Uterus (tissue), 4 donors: ENCODE results near the gene CDH4. TPM values are rescaled to one million over a fixed set of nuclear protein-coding genes. Genes with fewer than 3 reads are reported as not detected.

Experiments used
- DNase-seq, 2 donors: peaks; one replicate each; pipeline ENCODE4 v3.0.0-alpha.2; 2019 to 2020
- H3K27ac ChIP-seq, 2 donors: fragments of 200-600 bp; sonication (generic); 1 replicate in 1 of 2; 2 replicates in 1 of 2; pipeline ENCODE4 v1.5.1; 2016 to 2018
- H3K27me3 ChIP-seq, 2 donors: fragments of 200-600 bp; sonication (generic); one replicate each; pipeline ENCODE4 v1.5.1; 2018 to 2019; ENCODE audit warnings: control low read depth in 1 of 2
- H3K36me3 ChIP-seq, 2 donors: fragments of 200-600 bp; sonication (generic); one replicate each; pipeline ENCODE4 v1.5.1; 2019; ENCODE audit warnings: control low read depth in 1 of 2
- H3K4me1 ChIP-seq, 2 donors: fragments of 200-600 bp; sonication (generic); one replicate each; pipeline ENCODE4 v1.5.1; 2018 to 2019; ENCODE audit warnings: control low read depth in 1 of 2
- H3K4me3 ChIP-seq, 2 donors: fragments of 200-600 bp; sonication (generic); 1 replicate in 1 of 2; 2 replicates in 1 of 2; pipeline ENCODE4 v1.5.1; 2018 to 2019; ENCODE audit warnings: mild to moderate bottlenecking in 1 of 2
- H3K9me3 ChIP-seq, 2 donors: fragments of 200-600 bp; sonication (generic); one replicate each; pipeline ENCODE4 v1.5.1; 2019; ENCODE audit warnings: control low read depth in 1 of 2
- CTCF ChIP-seq, 4 experiments: fragments of 200-600 bp in 2 of 4; fragments of 450-650 bp in 2 of 4; sonication (generic) in 2 of 4; IDR thresholded peaks; one replicate each; pipeline ENCODE4 v1.5.1; 2016 to 2019; ENCODE audit warnings: antibody characterized with exemption in 4 of 4, mild to moderate bottlenecking in 2 of 4, moderate library complexity in 1 of 4
- POLR2A ChIP-seq, 2 donors: fragments of 450-650 bp; IDR thresholded peaks; one replicate each; pipeline ENCODE4 v1.6.1; 2016; ENCODE audit warnings: antibody characterized with exemption in 2 of 2, mild to moderate bottlenecking in 1 of 2, moderate library complexity in 1 of 2
- intact Hi-C: fragments of 100-400 bp; cut with DNase I; formaldehyde crosslinking; loops from one replicate; pipeline ENCODE4 v1.15.1; 2023; ENCODE audit warnings: low total_unique reads
- total RNA-seq, 4 donors: library from RNA; depleted of rRNA in 3 of 4; stranded (reverse); fragments of >200 nt in 3 of 4; gene quantifications; one replicate each; pipeline versions ENCODE4 v1.1.0 to v1.2.4, GENCODE V29; 2014 to 2023
- donor health status: DM: yes; HTN: yes; CAD: no.

CDH4 gene
- total RNA-seq, 4 donors from 2014 or later = under 0.01 to 0.55 TPM; not detected in 2

GRCh38 chr20:61932711-61933480, 680.8 kb downstream of the CDH4 start:
- no peaks in the 10 kb centered on the region for H3K27me3 ChIP-seq
- no peaks in the 10 kb centered on the region for H3K9me3 ChIP-seq
- H3K27ac ChIP-seq = no peak overlapping the region
- DNase-seq = no peak
- TF ChIP-seq CTCF (IDR thresholded peaks at IDR 0.05) (no peak), POLR2A (IDR thresholded peaks at IDR 0.05) (no peak)
- H3K4me3 ChIP-seq = no peak overlapping the region
- H3K4me1 ChIP-seq = no peaks in the 10 kb centered on the region
- H3K36me3 ChIP-seq = no peaks in the 10 kb centered on the region
- intact Hi-C loops = no loop called here

GRCh38 chr20:61933481-61933950, 681.5 kb downstream of the CDH4 start:
- Histone ChIP-seq H3K4me3 (no peak overlapping the region), H3K9me3 (no peaks in the 10 kb centered on the region), H3K36me3 (no peaks in the 10 kb centered on the region), H3K27me3 (no peaks in the 10 kb centered on the region), H3K4me1 (no peaks in the 10 kb centered on the region), H3K27ac (no peak overlapping the region)
- intact Hi-C loops = no loop called here
- DNase-seq = no peak
- TF ChIP-seq CTCF (IDR thresholded peaks at IDR 0.05) (no peak), POLR2A (IDR thresholded peaks at IDR 0.05) (no peak)

- H3K27ac ChIP-seq = no peak overlapping the region
- no peaks in the 10 kb centered on the region for H3K4me1 ChIP-seq
- no peaks in the 10 kb centered on the region for H3K9me3 ChIP-seq
- DNase-seq = no peak
- intact Hi-C loops = no loop called here
- no peak overlapping the region for H3K4me3 ChIP-seq
- TF ChIP-seq CTCF (IDR thresholded peaks at IDR 0.05) = no peak
- no peak for TF ChIP-seq POLR2A (IDR thresholded peaks at IDR 0.05)
- H3K36me3 ChIP-seq = no peaks in the 10 kb centered on the region
- H3K27me3 ChIP-seq = no peaks in the 10 kb centered on the region
Measured at GRCh38 chr20:61933951-61934715, 682.1 kb downstream of the CDH4 start.

- no peaks in the 10 kb centered on the region for H3K36me3 ChIP-seq
- H3K4me1 ChIP-seq = no peaks in the 10 kb centered on the region
- intact Hi-C loops = no loop called here
- H3K9me3 ChIP-seq = no peaks in the 10 kb centered on the region
- no peak overlapping the region for H3K27ac ChIP-seq
- no peak for DNase-seq
- no peak overlapping the region for H3K4me3 ChIP-seq
- TF ChIP-seq CTCF (IDR thresholded peaks at IDR 0.05) (no peak), POLR2A (IDR thresholded peaks at IDR 0.05) (no peak)
- no peaks in the 10 kb centered on the region for H3K27me3 ChIP-seq
Measured at GRCh38 chr20:61934716-61935530, 682.9 kb downstream of the CDH4 start.
